ENCODE measurements around the gene TCOF1.

Gene TCOF1

GRCh38 chr5:150329881-150330876, 27.3 kb upstream of the TCOF1 start:
- DNase-seq (ENCODE audit: low read depth) = no peak
- H3K4me3 ChIP-seq (ENCODE audit: low read depth, low read length) = no peak overlapping the region
- TF ChIP-seq CTCF (IDR thresholded peaks at IDR 0.05; ENCODE audit: insufficient read depth, low read depth, low read length, missing control alignments) = no peak

GRCh38 chr5:150333400-150333799, 24.1 kb upstream of the TCOF1 start:
- no peak for DNase-seq (ENCODE audit: low read depth)
- H3K4me3 ChIP-seq (ENCODE audit: low read depth, low read length) = no peak overlapping the region
- no peak for TF ChIP-seq CTCF (IDR thresholded peaks at IDR 0.05; ENCODE audit: insufficient read depth, low read depth, low read length, missing control alignments)

DNA sequence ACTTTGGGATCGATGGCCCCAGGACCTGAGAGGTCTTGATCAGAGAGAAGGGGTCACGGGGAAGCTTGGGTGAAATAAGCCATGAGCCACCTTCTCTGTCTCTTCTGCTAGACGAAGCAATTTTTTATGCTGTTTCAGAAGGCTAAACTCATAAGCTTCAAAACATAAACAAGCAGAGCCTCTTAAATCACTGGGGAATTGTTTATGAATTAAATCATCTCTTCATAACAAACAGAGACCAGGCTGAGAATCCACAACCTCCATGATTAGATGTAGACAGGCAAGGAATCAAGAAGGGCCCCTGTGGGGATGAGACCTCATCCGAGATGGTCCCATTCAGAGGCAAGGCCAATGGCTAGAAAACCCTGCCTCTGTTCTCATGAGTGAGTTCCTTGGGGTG, 21.7 kb upstream of the TCOF1 start:
- H3K4me3 ChIP-seq (ENCODE audit: low read depth, low read length) = no peak overlapping the region
- no peak for DNase-seq (ENCODE audit: low read depth)
- TF ChIP-seq CTCF (IDR thresholded peaks at IDR 0.05; ENCODE audit: insufficient read depth, low read depth, low read length, missing control alignments) = no peak

DNA sequence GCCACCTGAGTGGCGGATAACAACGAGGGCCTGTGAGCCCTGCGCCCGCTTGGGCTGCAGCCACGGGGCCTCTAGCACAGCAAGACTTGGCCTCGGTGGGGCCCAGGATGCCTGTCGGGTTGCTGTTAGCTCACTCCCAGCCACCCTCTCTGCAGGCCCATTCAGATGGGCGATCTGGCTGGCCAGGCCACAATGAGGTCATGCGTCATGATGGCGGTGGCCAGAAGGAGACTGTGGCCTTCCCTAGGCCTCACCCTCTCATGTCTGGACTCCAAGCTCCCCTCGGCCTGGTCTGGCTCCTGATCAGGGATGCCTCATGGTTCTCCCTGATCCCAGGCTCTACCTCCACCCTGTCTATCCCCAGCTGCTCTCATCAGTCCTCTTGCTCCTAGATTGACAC, 19.0 kb upstream of the TCOF1 start:
- no peak overlapping the region for H3K4me3 ChIP-seq (ENCODE audit: low read depth, low read length)
- TF ChIP-seq CTCF (IDR thresholded peaks at IDR 0.05; ENCODE audit: insufficient read depth, low read depth, low read length, missing control alignments) = no peak
- no peak for DNase-seq (ENCODE audit: low read depth)

DNA sequence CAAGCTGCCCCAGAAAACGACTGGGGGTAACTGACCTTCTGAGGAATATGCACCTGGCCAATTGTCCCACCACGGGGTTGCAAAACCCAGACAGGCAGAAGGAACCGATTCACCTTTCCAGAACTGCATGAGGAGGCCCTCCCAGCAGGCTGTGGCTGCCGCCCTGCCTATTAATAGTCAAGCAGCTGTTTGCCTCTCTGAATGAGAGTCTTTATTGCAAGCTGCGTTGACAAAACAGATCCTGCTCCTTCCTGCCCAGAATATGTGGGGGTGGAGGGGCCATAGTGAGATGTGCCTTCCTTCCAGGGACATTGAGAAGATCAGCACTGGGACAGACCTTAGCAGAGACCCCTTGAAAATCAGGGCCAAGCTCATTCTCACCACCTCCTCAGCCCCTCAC, 18.3 kb upstream of the TCOF1 start:
- TF ChIP-seq CTCF (IDR thresholded peaks at IDR 0.05; ENCODE audit: insufficient read depth, low read depth, low read length, missing control alignments) = no peak
- DNase-seq (ENCODE audit: low read depth) = no peak
- H3K4me3 ChIP-seq (ENCODE audit: low read depth, low read length) = no peak overlapping the region

DNA sequence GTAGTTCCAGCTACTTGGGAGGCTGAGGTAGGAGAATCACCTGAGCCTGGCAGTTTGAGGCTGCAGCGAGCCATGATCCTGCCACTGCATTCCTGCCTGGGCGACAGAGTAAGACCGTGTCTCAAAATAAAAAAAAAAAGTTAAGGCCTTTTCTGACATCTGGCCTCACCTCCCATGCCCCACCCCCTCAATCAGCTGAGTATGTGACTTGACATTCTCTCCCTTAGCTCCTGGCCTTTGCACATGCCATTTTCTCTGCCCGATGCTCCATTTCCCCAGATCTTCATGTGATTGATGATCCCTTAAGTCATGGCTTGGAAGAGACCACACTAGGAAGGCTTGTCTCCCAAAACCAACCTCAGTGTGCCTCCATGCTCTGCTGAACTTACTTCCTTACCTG, 17.7 kb upstream of the TCOF1 start:
- no peak for DNase-seq (ENCODE audit: low read depth)
- TF ChIP-seq CTCF (IDR thresholded peaks at IDR 0.05; ENCODE audit: insufficient read depth, low read depth, low read length, missing control alignments) = no peak
- no peak overlapping the region for H3K4me3 ChIP-seq (ENCODE audit: low read depth, low read length)
